GM18868 (cell line): ENCODE data around the gene SCRN2.

Source experiments
- ATAC-seq: cut with Tn5 transposase; IDR thresholded peaks from one replicate; pipeline ENCODE4 v1.9.1; 2021; ENCODE audit warnings: mild to moderate bottlenecking, moderate library complexity; ENCODE audit not compliant: unreplicated experiment

SCRN2 gene

GRCh38 chr17:47822785-47823184 lies 18.3 kb downstream of the SCRN2 start:
- no peak for ATAC-seq

- ATAC-seq = peak; percentile 90
Observed at GRCh38 chr17:47821424-47822391, 19.4 kb downstream of the SCRN2 start, which contains the start of gene OSBPL7. Gene OSBPL7, minus strand, starts transcription at chr17:47821794. Its CDS starts 1,516 bp downstream, at chr17:47820278.

GRCh38 chr17:47821031-47821423 lies 20.0 kb downstream of the SCRN2 start:
- ATAC-seq = no peak

- no peak for ATAC-seq
Observed at GRCh38 chr17:47820033-47820789, 20.9 kb downstream of the SCRN2 start.

- ATAC-seq = no peak
Observed at GRCh38 chr17:47819475-47819874, 21.6 kb downstream of the SCRN2 start.

- no peak for ATAC-seq
Observed at GRCh38 chr17:47818002-47818695, 22.9 kb downstream of the SCRN2 start.

GRCh38 chr17:47816947-47817346 lies 24.1 kb downstream of the SCRN2 start:
- ATAC-seq = no peak

- no peak for ATAC-seq
Observed at GRCh38 chr17:47816111-47816735, 24.9 kb downstream of the SCRN2 start.

GRCh38 chr17:47815106-47815918 lies 25.8 kb downstream of the SCRN2 start:
- no peak for ATAC-seq

GRCh38 chr17:47813512-47814031 lies 27.5 kb downstream of the SCRN2 start:
- no peak for ATAC-seq

- no peak for ATAC-seq
Observed at GRCh38 chr17:47813077-47813476, 28.0 kb downstream of the SCRN2 start.

- no peak for ATAC-seq
Observed at GRCh38 chr17:47812146-47812920, 28.7 kb downstream of the SCRN2 start.

GRCh38 chr17:47811709-47812108 lies 29.4 kb downstream of the SCRN2 start:
- no peak for ATAC-seq

GRCh38 chr17:47810901-47811635 lies 30.0 kb downstream of the SCRN2 start:
- ATAC-seq = no peak

GRCh38 chr17:47810200-47810821 lies 30.8 kb downstream of the SCRN2 start:
- ATAC-seq = no peak

GRCh38 chr17:47808830-47809480 lies 32.1 kb downstream of the SCRN2 start:
- no peak for ATAC-seq
